ENCODE measurements around the gene CD58. TPM values are rescaled to one million over a fixed set of nuclear protein-coding genes. Genes with fewer than 3 reads are reported as not detected.

CD58 gene
- total and polyA plus RNA-seq, 9 of the 15 experiments (the other 6 are each of a cell fraction or from before 2014, with no cell fraction given) = 18.1 to 113 (median 37.4) TPM

GRCh38 chr1:116504308-116505156 is 66.3 kb downstream of the CD58 start (continued):
- TF ChIP-seq XRCC4 (IDR thresholded peaks at IDR 0.05; ENCODE audit: extremely low read depth, insufficient read depth, insufficient read length) (no peak), BMI1 (IDR thresholded peaks at IDR 0.05; ENCODE audit: low read length) (no peak), TFAM (CRISPR knock-in tag; conservative IDR thresholded peaks at IDR 0.05) (no peak), PHB (CRISPR knock-in tag; IDR thresholded peaks at IDR 0.05) (peak; percentile 64; the same call in 1 of the 2 replicates), SNIP1 (IDR thresholded peaks at IDR 0.05; ENCODE audit: low read depth) (no peak), MEF2A (IDR thresholded peaks at IDR 0.05; ENCODE audit: control insufficient read depth, low read depth, low read length) (no peak), TRIM25 (IDR thresholded peaks at IDR 0.05; ENCODE audit: borderline replicate concordance) (no peak), CTCFL (IDR thresholded peaks at IDR 0.05; ENCODE audit: borderline replicate concordance, insufficient read depth, low read depth, low read length, poor library complexity, severe bottlenecking) (no peak), XRCC3 (IDR thresholded peaks at IDR 0.05) (no peak), SLC30A9 (CRISPR knock-in tag; IDR thresholded peaks at IDR 0.05) (no peak), YBX1 (IDR thresholded peaks at IDR 0.05) (no peak), ZNF780A (CRISPR knock-in tag; IDR thresholded peaks at IDR 0.05) (no peak), ZNF639 (CRISPR knock-in tag; conservative IDR thresholded peaks at IDR 0.05 in 1 of 2, IDR thresholded peaks at IDR 0.05 in 1 of 2) (no peak; a peak in 1 of 4 replicates), EP300 (IDR thresholded peaks at IDR 0.05; ENCODE audit: low read length) (peak; percentile 80), SP1 (CRISPR knock-in tag; IDR thresholded peaks at IDR 0.05) (peak; percentile 71), PML (IDR thresholded peaks at IDR 0.05; ENCODE audit: low read length) (no peak)
- TF ChIP-seq, protein P1, sequence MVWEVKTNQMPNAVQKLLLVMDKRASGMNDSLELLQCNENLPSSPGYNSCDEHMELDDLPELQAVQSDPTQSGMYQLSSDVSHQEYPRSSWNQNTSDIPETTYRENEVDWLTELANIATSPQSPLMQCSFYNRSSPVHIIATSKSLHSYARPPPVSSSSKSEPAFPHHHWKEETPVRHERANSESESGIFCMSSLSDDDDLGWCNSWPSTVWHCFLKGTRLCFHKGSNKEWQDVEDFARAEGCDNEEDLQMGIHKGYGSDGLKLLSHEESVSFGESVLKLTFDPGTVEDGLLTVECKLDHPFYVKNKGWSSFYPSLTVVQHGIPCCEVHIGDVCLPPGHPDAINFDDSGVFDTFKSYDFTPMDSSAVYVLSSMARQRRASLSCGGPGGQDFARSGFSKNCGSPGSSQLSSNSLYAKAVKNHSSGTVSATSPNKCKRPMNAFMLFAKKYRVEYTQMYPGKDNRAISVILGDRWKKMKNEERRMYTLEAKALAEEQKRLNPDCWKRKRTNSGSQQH (CRISPR knock-in tag; IDR thresholded peaks at IDR 0.05) = no peak
- TF ChIP-seq, protein P2, sequence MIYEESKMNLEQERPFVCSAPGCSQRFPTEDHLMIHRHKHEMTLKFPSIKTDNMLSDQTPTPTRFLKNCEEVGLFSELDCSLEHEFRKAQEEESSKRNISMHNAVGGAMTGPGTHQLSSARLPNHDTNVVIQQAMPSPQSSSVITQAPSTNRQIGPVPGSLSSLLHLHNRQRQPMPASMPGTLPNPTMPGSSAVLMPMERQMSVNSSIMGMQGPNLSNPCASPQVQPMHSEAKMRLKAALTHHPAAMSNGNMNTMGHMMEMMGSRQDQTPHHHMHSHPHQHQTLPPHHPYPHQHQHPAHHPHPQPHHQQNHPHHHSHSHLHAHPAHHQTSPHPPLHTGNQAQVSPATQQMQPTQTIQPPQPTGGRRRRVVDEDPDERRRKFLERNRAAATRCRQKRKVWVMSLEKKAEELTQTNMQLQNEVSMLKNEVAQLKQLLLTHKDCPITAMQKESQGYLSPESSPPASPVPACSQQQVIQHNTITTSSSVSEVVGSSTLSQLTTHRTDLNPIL (CRISPR knock-in tag; IDR thresholded peaks at IDR 0.05) = no peak
